ENCODE measurements around the gene CHST8. TPM values are rescaled to one million over a fixed set of nuclear protein-coding genes. Genes with fewer than 3 reads are reported as not detected.

Gene CHST8
- total RNA-seq, 1 experiment from 2014 or later, result not detected

DNA sequence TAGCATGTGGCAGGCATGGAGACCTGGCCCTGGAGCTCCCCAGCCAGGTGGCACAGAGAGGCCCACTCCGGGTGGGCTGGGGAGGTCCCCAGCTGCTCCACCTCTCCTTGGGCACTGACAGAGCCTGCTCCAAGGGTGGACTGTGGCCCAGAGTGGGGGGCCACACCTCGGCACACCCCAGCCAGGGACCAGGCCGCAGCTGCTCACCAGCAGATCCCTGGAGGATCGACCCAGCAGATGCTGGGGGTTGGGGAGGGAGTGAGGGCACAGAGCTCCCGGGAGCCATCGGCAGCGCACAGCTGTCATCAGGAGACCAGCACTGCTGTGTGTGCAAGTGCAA lies 102.9 kb downstream of the CHST8 start:
- Histone ChIP-seq H3K9me3 (no peaks in the 10 kb centered on the region), H3K4me1 (no peaks in the 10 kb centered on the region), H3K36me3 (ENCODE audit: control insufficient read depth, insufficient read depth, low read length) (no peaks in the 10 kb centered on the region), H3K27me3 (replicated peaks; ENCODE audit: control insufficient read depth, insufficient read depth, low read length) (no peaks in the 10 kb centered on the region), H3K4me3 (ENCODE audit: low read depth, low read length) (no peak overlapping the region)
- H3K4me1 Mint-ChIP-seq (ENCODE audit: low read depth, unreplicated experiment), result no peaks in the 10 kb centered on the region
- intact Hi-C loops (cut with micrococcal nuclease; ENCODE audit: unreplicated experiment), result no loop called here
- peaks cover 34% of the 10 kb centered on the region for H3K27me3 Mint-ChIP-seq (ENCODE audit: insufficient read depth, unreplicated experiment)
- H3K4me3 Mint-ChIP-seq (ENCODE audit: unreplicated experiment), result no peak overlapping the region
- H3K9me3 Mint-ChIP-seq (ENCODE audit: unreplicated experiment), result no peaks in the 10 kb centered on the region
- CTCF ChIA-PET, result interaction anchor here (1.0 kb wide), 1 partner anchor 294 kb away, joined by 3 read pairs; no protein-coding TSS in a partner anchor
- POLR2A ChIA-PET, result no interaction called here
- H3K27ac Mint-ChIP-seq (ENCODE audit: unreplicated experiment), result no peak overlapping the region
- DNase-seq, result no peak
- no peaks in the 10 kb centered on the region for H3K36me3 Mint-ChIP-seq (ENCODE audit: insufficient read depth, unreplicated experiment)
- TF ChIP-seq, protein P1, sequence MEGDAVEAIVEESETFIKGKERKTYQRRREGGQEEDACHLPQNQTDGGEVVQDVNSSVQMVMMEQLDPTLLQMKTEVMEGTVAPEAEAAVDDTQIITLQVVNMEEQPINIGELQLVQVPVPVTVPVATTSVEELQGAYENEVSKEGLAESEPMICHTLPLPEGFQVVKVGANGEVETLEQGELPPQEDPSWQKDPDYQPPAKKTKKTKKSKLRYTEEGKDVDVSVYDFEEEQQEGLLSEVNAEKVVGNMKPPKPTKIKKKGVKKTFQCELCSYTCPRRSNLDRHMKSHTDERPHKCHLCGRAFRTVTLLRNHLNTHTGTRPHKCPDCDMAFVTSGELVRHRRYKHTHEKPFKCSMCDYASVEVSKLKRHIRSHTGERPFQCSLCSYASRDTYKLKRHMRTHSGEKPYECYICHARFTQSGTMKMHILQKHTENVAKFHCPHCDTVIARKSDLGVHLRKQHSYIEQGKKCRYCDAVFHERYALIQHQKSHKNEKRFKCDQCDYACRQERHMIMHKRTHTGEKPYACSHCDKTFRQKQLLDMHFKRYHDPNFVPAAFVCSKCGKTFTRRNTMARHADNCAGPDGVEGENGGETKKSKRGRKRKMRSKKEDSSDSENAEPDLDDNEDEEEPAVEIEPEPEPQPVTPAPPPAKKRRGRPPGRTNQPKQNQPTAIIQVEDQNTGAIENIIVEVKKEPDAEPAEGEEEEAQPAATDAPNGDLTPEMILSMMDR (IDR thresholded peaks at IDR 0.05; ENCODE audit: insufficient read depth in 1 of 2, low read depth in 1 of 2, low read length in 1 of 2, severe bottlenecking in 1 of 2, unreplicated experiment in 1 of 2), result no peak
- no TSS peak for BruUV-seq (replicated peaks)

DNA sequence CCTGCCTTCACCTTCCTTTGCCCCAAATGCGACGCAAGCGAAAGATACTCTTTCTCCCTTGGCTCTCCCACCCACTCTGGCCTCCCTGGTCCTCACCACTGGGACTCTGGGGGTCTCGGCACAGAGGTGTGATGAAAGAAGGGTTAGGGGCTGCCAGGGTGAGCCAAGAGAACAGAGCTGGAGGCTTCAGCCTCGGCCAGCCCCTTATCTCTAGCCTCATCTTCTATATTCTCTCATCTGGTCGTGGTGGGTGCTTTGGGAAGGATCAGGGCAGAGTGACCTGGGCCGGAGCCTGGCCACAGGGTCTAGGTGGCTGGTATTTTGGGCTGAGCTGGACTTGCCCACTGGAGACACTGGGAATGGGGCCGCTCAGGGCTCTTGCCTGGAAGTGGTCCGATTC lies 103.8 kb downstream of the CHST8 start:
- CTCF ChIA-PET, result no interaction called here
- H3K27ac Mint-ChIP-seq (ENCODE audit: unreplicated experiment), result no peak overlapping the region

DNA sequence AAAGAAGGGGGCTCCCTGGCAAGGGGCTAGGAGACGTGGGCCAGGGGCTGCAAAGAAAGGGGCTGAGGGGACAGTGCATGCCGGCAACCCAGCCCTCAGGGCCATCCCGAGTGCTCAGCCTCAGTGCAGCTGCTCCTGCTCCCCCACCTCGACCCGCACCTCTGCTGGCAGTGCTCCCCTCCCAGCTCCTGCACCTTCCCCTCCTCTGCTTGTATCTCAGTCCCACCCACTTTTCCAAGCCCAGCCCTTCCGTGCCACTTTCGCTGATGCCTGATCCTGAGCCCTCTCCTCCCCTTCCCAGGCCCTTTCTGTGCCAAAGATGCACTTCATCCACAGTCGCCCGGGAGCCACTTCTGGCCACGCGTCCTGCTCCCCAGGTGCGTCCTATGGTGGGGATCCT lies 105.0 kb downstream of the CHST8 start:
- Mint-ChIP-seq H3K4me3 (ENCODE audit: unreplicated experiment) (no peak overlapping the region), H3K36me3 (ENCODE audit: insufficient read depth, unreplicated experiment) (no peaks in the 10 kb centered on the region), H3K27ac (ENCODE audit: unreplicated experiment) (no peak overlapping the region), H3K27me3 (ENCODE audit: insufficient read depth, unreplicated experiment) (peaks cover 36% of the 10 kb centered on the region), H3K9me3 (ENCODE audit: unreplicated experiment) (no peaks in the 10 kb centered on the region), H3K4me1 (ENCODE audit: low read depth, unreplicated experiment) (no peaks in the 10 kb centered on the region)
- ChIA-PET POLR2A (interaction anchor here (0.6 kb wide), 1 partner anchor 275 kb away, joined by 3 read pairs; no protein-coding TSS in a partner anchor), CTCF (no interaction called here)
- H3K36me3 ChIP-seq (ENCODE audit: control insufficient read depth, insufficient read depth, low read length), result no peaks in the 10 kb centered on the region
- no peaks in the 10 kb centered on the region for H3K27me3 ChIP-seq (replicated peaks; ENCODE audit: control insufficient read depth, insufficient read depth, low read length)
- DNase-seq, result no peak
- TF ChIP-seq, protein P1 (IDR thresholded peaks at IDR 0.05; ENCODE audit: insufficient read depth in 1 of 2, low read depth in 1 of 2, low read length in 1 of 2, severe bottlenecking in 1 of 2, unreplicated experiment in 1 of 2), result no peak
- intact Hi-C loops (cut with micrococcal nuclease; ENCODE audit: unreplicated experiment), result no loop called here
- no peaks in the 10 kb centered on the region for H3K9me3 ChIP-seq
- no peaks in the 10 kb centered on the region for H3K4me1 ChIP-seq
- BruUV-seq (replicated peaks), result no TSS peak
- H3K4me3 ChIP-seq (ENCODE audit: low read depth, low read length), result no peak overlapping the region

More for the DNA sequence above, 103.8 kb downstream of the CHST8 start:
- Mint-ChIP-seq H3K27me3 (ENCODE audit: insufficient read depth, unreplicated experiment) (peaks cover 35% of the 10 kb centered on the region), H3K36me3 (ENCODE audit: insufficient read depth, unreplicated experiment) (no peaks in the 10 kb centered on the region), H3K4me3 (ENCODE audit: unreplicated experiment) (no peak overlapping the region), H3K9me3 (ENCODE audit: unreplicated experiment) (no peaks in the 10 kb centered on the region), H3K4me1 (ENCODE audit: low read depth, unreplicated experiment) (no peaks in the 10 kb centered on the region)
- Histone ChIP-seq H3K27me3 (replicated peaks; ENCODE audit: control insufficient read depth, insufficient read depth, low read length) (no peaks in the 10 kb centered on the region), H3K4me3 (ENCODE audit: low read depth, low read length) (no peak overlapping the region), H3K9me3 (no peaks in the 10 kb centered on the region), H3K36me3 (ENCODE audit: control insufficient read depth, insufficient read depth, low read length) (no peaks in the 10 kb centered on the region), H3K4me1 (no peaks in the 10 kb centered on the region)
- DNase-seq, result no peak
- intact Hi-C loops (cut with micrococcal nuclease; ENCODE audit: unreplicated experiment), result no loop called here
- POLR2A ChIA-PET, result no interaction called here
- TF ChIP-seq, protein P1 (IDR thresholded peaks at IDR 0.05; ENCODE audit: insufficient read depth in 1 of 2, low read depth in 1 of 2, low read length in 1 of 2, severe bottlenecking in 1 of 2, unreplicated experiment in 1 of 2), result no peak
- BruUV-seq (replicated peaks), result no TSS peak

Data from Caco-2 (cell line).